Activated T-helper 1 cell treated with anti-CD3 and anti-CD28 coated beads, Interleukin-12 subunit alpha, Interleukin-12 subunit beta, Interleukin-2, Interleukin-4 antibody, amounts not matched to agents 30 ng/mL and 10 ng/mL and 1 ng/mL, durations not matched to agents 14 hours and 24 hours and 36 hours (primary cell): ENCODE results near the gene EIPR1. TPM values are rescaled to one million over a fixed set of nuclear protein-coding genes. Genes with fewer than 3 reads are reported as not detected.

ENCODE experiments used
- DNase-seq: peaks from one replicate; pipeline ENCODE4 v3.0.0; 2021; ENCODE audit warnings: low spot score
- H3K27ac Mint-ChIP-seq: one replicate; pipeline ENCODE4 v1.8.0; 2021; ENCODE audit warnings: mild to moderate bottlenecking, mixed read lengths
- H3K27me3 Mint-ChIP-seq: one replicate; pipeline ENCODE4 v1.8.0; 2022; ENCODE audit warnings: mild to moderate bottlenecking, moderate library complexity, mixed read lengths; ENCODE audit not compliant: insufficient read depth
- H3K36me3 Mint-ChIP-seq: one replicate; pipeline ENCODE4 v1.8.0; 2021; ENCODE audit warnings: low read depth, mixed read lengths
- H3K4me1 Mint-ChIP-seq: one replicate; pipeline ENCODE4 v1.8.0; 2021; ENCODE audit warnings: low read depth, mixed read lengths
- H3K4me3 Mint-ChIP-seq: one replicate; pipeline ENCODE4 v1.8.0; 2021; ENCODE audit warnings: mild to moderate bottlenecking, moderate library complexity, mixed read lengths
- H3K9me3 Mint-ChIP-seq: one replicate; pipeline ENCODE4 v1.8.0; 2021; ENCODE audit warnings: mixed read lengths
- intact Hi-C: fragments of 100-400 bp; cut with micrococcal nuclease; formaldehyde crosslinking; loops from one replicate; pipeline ENCODE4 v1.15.1; 2024
- total RNA-seq: library from RNA; stranded (reverse); gene quantifications from 2 replicates; pipeline ENCODE4 v1.2.3, GENCODE V29; 2022

The EIPR1 gene
- total RNA-seq, 1 donor from 2014 or later: 53.8 TPM

DNA sequence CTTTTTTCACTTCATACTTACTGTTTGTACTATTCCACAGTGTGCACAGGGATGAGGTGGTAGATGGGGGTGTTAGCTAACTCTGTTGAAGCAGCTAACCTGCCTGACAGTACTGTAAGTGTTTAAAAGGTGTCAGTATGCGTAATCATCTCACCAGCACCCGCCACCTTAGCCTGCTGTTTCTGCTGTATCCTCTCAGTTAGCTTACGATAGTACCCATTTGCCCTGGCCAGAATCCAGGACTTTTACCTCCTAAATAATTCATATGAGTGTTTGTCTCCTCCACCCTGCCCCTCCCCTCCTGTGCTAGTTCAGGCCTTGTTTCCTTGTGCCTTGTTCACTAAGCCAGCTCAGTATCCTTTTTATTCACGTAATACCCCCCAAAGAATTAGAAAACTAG, 36.1 kb upstream of the EIPR1 start:
- Mint-ChIP-seq H3K27me3 (no peaks in the 10 kb centered on the region), H3K27ac (no peak overlapping the region), H3K4me3 (no peak overlapping the region), H3K4me1 (no peaks in the 10 kb centered on the region), H3K9me3 (no peaks in the 10 kb centered on the region), H3K36me3 (peaks cover 11% of the 10 kb centered on the region)
- intact Hi-C loops: no loop called here
- DNase-seq: no peak

DNA sequence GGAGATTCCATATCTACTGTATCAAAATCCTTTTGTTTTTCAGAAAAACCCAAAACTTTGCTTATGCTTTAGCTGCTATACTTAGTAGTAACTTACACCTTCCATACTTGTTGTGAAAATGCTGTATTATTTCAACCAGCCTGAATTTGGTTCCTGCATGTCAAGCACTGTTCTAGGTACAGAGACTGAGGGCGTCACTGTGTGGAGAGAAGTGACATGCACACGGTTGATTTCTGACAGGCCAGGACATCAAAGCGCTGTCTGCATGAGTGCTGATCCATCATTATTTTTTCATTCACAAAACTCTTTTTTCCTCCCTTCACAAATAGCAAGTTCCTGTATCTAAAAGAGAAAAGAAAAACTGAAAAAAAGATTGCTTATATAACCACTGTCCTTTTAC, 33.5 kb upstream of the EIPR1 start:
- intact Hi-C loops: no loop called here
- Mint-ChIP-seq H3K9me3 (no peaks in the 10 kb centered on the region), H3K4me1 (no peaks in the 10 kb centered on the region), H3K4me3 (no peak overlapping the region), H3K27ac (no peak overlapping the region), H3K27me3 (no peaks in the 10 kb centered on the region), H3K36me3 (peaks cover 10% of the 10 kb centered on the region)
- no peak for DNase-seq

DNA sequence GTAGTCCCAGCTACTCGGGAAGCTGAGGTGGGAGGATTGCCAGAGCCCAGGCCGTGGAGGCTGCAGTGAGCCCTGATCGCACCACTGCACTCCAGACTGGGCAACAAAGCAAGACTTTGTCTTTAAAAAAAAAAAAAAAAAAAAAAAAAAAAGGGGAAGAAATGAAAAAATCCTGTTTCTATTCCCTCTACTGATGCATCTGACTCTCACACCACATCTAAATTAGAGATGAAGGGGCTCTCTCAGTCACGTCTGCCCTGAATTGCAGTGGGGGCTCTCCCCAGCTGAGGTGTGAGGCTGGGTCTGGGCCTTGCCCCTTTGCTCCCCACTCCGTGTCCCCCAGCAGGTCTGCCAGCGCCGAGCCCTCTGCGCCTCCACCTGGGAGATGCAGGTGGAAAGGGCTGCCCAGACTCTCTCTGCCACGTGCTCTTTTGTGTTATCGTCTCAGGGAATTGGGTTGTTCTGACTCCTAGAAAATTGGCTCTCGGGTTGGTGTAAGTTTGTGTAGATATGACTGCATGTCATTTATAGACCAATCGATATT, 32.1 kb upstream of the EIPR1 start:
- H3K36me3 Mint-ChIP-seq: peaks cover 9% of the 10 kb centered on the region
- no peaks in the 10 kb centered on the region for H3K9me3 Mint-ChIP-seq
- H3K4me3 Mint-ChIP-seq: no peak overlapping the region
- H3K4me1 Mint-ChIP-seq: no peaks in the 10 kb centered on the region
- intact Hi-C loops: no loop called here
- no peak for DNase-seq
- no peak overlapping the region for H3K27ac Mint-ChIP-seq
- no peaks in the 10 kb centered on the region for H3K27me3 Mint-ChIP-seq

DNA sequence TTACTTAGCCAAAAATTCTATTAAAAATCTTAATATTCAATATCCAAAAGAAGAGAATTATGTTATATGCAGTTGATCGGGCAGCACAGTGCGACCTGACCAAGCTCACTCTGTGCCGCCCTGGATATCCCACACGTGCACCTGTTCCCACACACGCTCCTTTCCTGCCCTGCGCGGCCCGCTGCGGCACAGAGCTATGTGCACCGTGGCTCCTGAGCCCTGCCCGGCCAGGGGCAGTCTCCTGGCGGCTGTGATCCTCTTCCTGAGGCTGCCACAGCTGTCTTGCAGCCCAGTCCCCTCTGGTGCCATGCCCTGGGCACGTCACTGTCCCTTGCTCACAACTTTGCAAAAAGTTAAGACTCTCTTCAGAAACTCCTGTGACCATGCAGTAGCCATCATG, 31.2 kb upstream of the EIPR1 start:
- Mint-ChIP-seq H3K36me3 (peaks cover 12% of the 10 kb centered on the region), H3K27me3 (no peaks in the 10 kb centered on the region), H3K4me1 (no peaks in the 10 kb centered on the region), H3K9me3 (no peaks in the 10 kb centered on the region), H3K4me3 (no peak overlapping the region), H3K27ac (no peak overlapping the region)
- no peak for DNase-seq
- intact Hi-C loops: no loop called here

DNA sequence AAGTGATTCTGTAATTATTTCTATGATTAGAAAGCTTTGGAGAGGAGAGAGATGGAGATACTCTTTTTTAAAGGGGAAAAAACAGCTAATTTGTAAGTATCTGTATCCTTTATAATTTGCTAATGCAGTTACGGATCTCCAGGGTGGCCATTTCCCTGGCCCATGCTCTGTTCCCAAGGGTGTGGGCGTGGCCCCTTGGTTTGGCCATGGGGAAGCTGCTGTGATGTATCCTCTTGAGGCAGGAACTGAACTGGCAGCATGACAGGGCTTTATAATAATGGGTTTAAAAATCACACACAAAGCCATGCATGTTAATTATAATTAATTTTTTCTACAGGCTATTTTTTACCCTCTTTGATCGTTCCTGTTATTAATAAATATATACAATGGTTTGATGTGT, 28.9 kb upstream of the EIPR1 start:
- Mint-ChIP-seq H3K4me3 (no peak overlapping the region), H3K27me3 (no peaks in the 10 kb centered on the region), H3K27ac (no peak overlapping the region), H3K4me1 (no peaks in the 10 kb centered on the region), H3K36me3 (peaks cover 16% of the 10 kb centered on the region), H3K9me3 (no peaks in the 10 kb centered on the region)
- no peak for DNase-seq
- intact Hi-C loops: no loop called here

DNA sequence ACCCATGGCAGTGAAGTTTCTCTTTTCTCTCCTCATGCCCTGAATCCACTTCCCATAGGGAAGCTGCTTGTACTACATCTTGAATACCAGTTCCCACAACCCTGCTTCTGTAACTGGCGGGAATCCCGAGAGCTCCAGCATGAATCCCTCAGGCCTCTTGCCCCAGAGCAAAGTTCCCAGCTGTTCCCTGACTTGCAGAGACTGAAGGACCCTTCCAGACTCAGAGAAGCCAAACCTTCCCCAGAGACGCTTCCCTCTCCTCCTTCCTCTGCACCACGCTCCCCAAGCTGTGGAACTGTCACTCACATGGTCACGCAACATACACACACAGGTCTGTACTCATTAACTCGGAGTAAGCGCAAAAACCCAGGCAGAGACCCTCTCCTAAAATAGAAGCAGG, 28.3 kb upstream of the EIPR1 start:
- Mint-ChIP-seq H3K4me3 (no peak overlapping the region), H3K36me3 (peaks cover 12% of the 10 kb centered on the region), H3K9me3 (no peaks in the 10 kb centered on the region), H3K27me3 (no peaks in the 10 kb centered on the region), H3K4me1 (no peaks in the 10 kb centered on the region), H3K27ac (no peak overlapping the region)
- intact Hi-C loops: no loop called here
- no peak for DNase-seq

DNA sequence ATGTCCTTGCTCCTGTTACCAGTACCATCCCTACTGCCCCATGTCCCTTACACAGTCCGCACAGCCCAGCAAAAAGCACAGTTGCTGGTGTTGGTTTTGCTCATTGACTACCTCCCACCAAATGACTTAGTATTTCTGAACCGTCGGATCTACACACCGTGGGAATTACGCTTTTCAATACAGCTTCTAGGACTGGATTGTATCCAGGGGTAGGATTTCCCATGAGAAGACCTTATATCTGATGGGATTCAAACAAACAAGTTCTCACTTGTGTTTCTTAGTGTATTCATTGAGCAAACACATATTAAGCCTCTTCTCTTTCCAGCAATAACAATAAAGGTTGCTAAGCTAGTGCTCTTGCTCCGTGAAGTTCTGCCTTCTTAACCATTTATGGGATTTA, 27.7 kb upstream of the EIPR1 start:
- no peaks in the 10 kb centered on the region for H3K9me3 Mint-ChIP-seq
- no peak for DNase-seq
- intact Hi-C loops: no loop called here
- H3K4me1 Mint-ChIP-seq: no peaks in the 10 kb centered on the region
- no peak overlapping the region for H3K27ac Mint-ChIP-seq
- no peaks in the 10 kb centered on the region for H3K27me3 Mint-ChIP-seq
- peaks cover 10% of the 10 kb centered on the region for H3K36me3 Mint-ChIP-seq
- H3K4me3 Mint-ChIP-seq: no peak overlapping the region

DNA sequence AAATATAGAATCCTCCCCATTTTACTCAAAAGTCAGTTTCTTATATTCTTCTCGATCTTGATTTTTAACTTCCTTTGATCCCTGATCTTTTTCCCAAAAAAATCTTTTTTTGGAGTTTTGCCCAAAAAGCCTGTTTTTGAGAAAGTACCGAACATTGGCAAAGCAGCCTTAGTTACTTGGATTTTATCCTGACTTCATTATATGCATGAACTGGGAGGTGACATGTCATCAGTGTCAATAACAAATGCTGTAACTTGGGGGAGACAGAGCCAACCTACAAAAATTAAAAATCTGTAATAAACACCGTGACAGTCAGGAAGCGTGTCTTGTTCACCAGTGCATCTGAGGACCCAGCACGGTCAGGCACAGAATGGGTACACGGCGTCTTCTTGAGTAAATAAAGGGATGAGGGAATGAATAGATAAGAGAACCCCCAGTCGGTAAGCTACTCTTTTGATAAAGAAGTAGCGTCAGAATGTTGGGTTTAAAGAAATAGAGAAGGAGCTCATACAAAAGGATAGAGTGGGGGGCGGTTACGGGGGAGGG, 26.8 kb upstream of the EIPR1 start:
- intact Hi-C loops: no loop called here
- no peaks in the 10 kb centered on the region for H3K27me3 Mint-ChIP-seq
- H3K36me3 Mint-ChIP-seq: peaks cover 12% of the 10 kb centered on the region
- H3K27ac Mint-ChIP-seq: no peak overlapping the region
- H3K4me1 Mint-ChIP-seq: no peaks in the 10 kb centered on the region
- no peaks in the 10 kb centered on the region for H3K9me3 Mint-ChIP-seq
- H3K4me3 Mint-ChIP-seq: no peak overlapping the region
- no peak for DNase-seq

DNA sequence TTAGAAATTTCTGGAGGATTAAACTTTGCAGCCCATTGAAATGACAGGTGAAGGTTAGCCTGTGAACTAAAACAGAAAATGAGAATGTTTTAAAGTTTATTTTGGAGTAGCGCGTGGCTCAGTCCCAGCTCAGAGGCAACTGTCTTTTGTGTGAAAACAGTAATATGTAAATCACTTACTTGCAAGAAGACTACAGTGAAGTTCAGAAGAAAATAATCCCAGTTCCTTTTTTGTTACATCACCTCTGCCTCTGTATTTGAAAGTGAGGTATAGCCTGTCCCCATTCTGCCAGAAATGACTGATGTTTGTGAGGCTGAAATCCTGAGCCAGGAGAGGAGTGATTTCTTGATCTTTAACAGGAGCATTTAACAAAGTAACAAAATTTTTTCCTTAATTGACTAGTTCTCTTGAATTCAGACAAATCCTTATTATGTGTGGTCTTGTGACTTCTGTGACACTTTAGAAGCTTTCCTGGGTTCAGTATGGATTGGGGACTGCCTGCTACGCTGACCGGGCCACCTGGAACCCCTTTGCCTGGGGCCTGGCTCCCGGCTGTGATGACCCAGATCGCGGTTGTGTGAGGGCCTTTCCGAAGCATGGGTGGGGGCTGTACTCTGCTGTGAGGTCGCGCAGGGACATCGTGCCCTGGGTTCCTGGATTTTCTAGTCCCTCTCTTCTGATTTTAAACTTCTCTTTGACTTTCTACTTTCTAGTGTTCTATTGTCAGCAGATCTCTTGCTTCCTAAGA, 26.1 kb upstream of the EIPR1 start:
- intact Hi-C loops: no loop called here
- no peak overlapping the region for H3K27ac Mint-ChIP-seq

DNA sequence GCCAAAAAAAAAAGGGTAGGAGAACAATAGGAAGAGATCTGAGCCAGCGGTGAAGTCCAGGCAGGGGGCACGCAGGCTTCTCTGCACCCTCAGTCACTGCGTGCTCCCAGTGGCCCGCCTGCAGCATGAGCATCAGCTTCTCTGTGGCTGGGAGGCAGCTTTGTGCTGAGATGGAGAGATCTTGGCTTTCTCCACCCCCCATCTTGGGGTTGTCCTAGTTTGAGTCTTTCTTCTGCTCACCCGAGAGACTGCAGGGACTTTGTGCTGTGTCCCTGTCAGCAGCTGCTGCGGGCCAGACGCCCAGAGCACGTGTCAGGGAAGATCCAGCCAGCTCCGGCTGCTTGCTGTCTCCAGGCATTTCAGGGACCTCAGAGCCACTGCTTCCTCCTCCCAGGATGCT, 22.2 kb upstream of the EIPR1 start:
- Mint-ChIP-seq H3K4me1 (no peaks in the 10 kb centered on the region), H3K27me3 (no peaks in the 10 kb centered on the region), H3K9me3 (peaks cover 23% of the 10 kb centered on the region), H3K4me3 (no peak overlapping the region), H3K27ac (no peak overlapping the region), H3K36me3 (peaks cover 39% of the 10 kb centered on the region)
- no peak for DNase-seq
- intact Hi-C loops: no loop called here

More for the DNA sequence above, 26.1 kb upstream of the EIPR1 start:
- Mint-ChIP-seq H3K4me3 (no peak overlapping the region), H3K27me3 (no peaks in the 10 kb centered on the region), H3K4me1 (no peaks in the 10 kb centered on the region), H3K36me3 (peaks cover 12% of the 10 kb centered on the region), H3K9me3 (no peaks in the 10 kb centered on the region)
- DNase-seq: no peak

DNA sequence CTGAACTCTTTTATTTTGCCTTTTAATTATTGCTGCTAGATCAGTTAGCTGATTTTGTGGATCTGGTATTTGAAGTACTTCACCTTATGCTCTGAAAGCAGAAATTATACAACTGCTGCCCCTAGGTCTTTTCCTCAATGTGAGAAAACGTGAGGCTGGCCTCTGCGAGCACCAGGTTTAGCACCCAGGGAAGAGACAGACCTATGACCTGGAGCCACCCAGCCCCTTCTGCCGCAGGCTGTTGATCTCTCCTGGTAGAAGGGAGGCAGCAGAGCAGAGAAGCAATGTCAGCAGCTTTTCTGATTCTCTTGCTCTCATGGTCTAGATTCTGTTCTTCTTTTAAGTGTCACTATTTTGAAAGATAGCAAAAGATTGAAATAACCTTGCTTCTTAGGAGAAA, 21.8 kb upstream of the EIPR1 start:
- Mint-ChIP-seq H3K27me3 (no peaks in the 10 kb centered on the region), H3K4me1 (no peaks in the 10 kb centered on the region), H3K9me3 (peaks cover 27% of the 10 kb centered on the region), H3K4me3 (no peak overlapping the region), H3K36me3 (peaks cover 41% of the 10 kb centered on the region), H3K27ac (no peak overlapping the region)
- DNase-seq: no peak
- intact Hi-C loops: no loop called here

DNA sequence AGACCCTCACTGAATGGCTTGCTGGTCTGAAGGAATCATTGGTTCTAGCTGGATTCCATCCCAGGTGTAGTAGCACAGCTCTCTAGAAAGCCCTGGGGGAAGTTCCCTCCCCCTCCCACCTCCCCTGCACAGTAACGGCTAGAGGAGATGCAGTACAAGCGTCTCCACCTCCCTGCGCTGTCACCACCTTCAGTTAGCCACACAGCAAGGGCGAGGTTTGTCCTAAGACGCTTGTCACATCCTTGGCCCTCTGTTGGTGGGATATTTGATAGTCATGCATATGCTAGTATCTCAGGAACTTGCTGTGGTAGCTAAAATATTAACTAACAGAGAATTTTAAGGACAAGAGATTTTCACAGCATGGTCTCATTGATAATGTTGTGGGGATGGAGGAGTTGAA, 21.2 kb upstream of the EIPR1 start:
- H3K9me3 Mint-ChIP-seq: peaks cover 28% of the 10 kb centered on the region
- H3K27me3 Mint-ChIP-seq: no peaks in the 10 kb centered on the region
- H3K27ac Mint-ChIP-seq: no peak overlapping the region
- peaks cover 42% of the 10 kb centered on the region for H3K36me3 Mint-ChIP-seq
- no peaks in the 10 kb centered on the region for H3K4me1 Mint-ChIP-seq
- DNase-seq: no peak
- no peak overlapping the region for H3K4me3 Mint-ChIP-seq
- intact Hi-C loops: no loop called here

DNA sequence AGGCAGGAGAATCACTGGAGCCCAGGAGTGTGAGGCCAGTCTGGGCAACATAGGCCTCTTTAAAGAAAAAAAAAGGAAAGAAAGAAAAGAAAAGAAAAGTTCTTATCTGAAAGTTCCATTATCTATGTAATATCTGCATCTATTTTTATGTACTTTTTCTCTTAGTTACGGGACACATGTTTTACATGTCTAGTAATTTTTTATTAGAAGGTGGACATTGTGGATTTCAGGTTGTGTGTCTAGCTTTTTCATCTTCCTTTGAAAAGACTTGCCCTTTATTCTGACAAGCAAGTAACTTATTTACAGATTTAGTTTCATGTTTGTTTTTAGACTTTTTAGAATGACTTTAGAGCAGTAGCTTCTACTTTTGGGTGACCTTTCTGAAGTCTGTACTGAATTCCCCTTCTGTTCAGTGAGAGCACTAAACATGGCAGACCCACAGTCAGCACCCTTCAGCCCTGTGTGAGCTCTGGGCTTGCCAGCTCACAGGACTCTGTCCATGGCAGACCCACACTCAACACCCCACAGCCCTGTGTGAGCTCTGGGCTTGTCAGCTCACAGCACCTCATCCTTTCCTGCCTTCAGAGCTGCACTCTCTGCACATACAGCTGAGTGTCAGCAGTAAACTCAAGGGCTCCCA, 19.4 kb upstream of the EIPR1 start:
- Mint-ChIP-seq H3K36me3 (peaks cover 55% of the 10 kb centered on the region), H3K4me1 (no peaks in the 10 kb centered on the region), H3K27me3 (no peaks in the 10 kb centered on the region), H3K27ac (no peak overlapping the region), H3K4me3 (no peak overlapping the region), H3K9me3 (peaks cover 28% of the 10 kb centered on the region)
- intact Hi-C loops: loop anchor here (1.0 kb wide), 1 partner anchor 20 kb away; the partner anchor contains the start of gene EIPR1
- no peak for DNase-seq
